ENCODE results near the gene PDZK1IP1. TPM values are rescaled to one million over a fixed set of nuclear protein-coding genes. Genes with fewer than 3 reads are reported as not detected.
A peak's percentile ranks its signal among the peaks of the same experiment; 100 is the strongest.

The PDZK1IP1 gene
- polyA plus RNA-seq, 1 donor (not counting 4 experiments of a cell fraction or from before 2014, with no cell fraction given) = 1.5 TPM

DNA sequence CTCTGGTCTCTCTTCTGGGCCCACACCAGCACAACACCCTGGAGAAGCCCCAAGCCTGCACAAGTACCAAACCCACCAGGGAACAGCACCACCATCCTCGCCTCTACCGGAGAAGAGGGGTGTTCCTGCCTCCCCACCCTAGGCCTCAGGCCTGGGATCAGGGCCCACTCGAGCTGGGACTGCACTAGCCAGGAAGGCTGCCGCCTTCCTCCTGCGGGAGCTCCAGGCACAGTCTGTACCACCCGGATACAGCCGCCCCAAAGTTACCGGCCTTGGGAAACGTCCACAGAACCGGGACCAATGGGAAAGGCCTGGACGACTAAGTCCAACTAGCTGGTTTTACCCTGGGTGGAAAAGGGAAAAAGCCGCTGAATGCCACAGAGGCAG, 38.8 kb upstream of the PDZK1IP1 start:
- no peaks in the 10 kb centered on the region for H3K36me3 ChIP-seq (ENCODE audit: control insufficient read depth in 2 of 2, extremely low read depth in 1 of 2, insufficient read depth in 2 of 2, low read length in 2 of 2)
- H3K4me2 ChIP-seq (ENCODE audit: control insufficient read depth, extremely low read depth, insufficient read depth, low read depth, low read length) = no peak overlapping the region
- dilution Hi-C loops (cut with MboI; ENCODE audit: extremely low pct_ligation_motif_present, low sequenced_read_pairs) = no loop called here
- no peak overlapping the region for H3K27ac ChIP-seq (ENCODE audit: control insufficient read depth, insufficient read depth, low read length)
- peaks cover 99% of the 10 kb centered on the region for H3K27me3 ChIP-seq (ENCODE audit: control insufficient read depth, extremely low read depth, insufficient read depth, low read length)
- FAIRE-seq = no peak
- no peak overlapping the region for H2AFZ ChIP-seq (ENCODE audit: control insufficient read depth, low read length)
- DNase-seq (ENCODE audit: low read depth, low spot score) = no peak
- TF ChIP-seq, protein P1, sequence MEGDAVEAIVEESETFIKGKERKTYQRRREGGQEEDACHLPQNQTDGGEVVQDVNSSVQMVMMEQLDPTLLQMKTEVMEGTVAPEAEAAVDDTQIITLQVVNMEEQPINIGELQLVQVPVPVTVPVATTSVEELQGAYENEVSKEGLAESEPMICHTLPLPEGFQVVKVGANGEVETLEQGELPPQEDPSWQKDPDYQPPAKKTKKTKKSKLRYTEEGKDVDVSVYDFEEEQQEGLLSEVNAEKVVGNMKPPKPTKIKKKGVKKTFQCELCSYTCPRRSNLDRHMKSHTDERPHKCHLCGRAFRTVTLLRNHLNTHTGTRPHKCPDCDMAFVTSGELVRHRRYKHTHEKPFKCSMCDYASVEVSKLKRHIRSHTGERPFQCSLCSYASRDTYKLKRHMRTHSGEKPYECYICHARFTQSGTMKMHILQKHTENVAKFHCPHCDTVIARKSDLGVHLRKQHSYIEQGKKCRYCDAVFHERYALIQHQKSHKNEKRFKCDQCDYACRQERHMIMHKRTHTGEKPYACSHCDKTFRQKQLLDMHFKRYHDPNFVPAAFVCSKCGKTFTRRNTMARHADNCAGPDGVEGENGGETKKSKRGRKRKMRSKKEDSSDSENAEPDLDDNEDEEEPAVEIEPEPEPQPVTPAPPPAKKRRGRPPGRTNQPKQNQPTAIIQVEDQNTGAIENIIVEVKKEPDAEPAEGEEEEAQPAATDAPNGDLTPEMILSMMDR (optimal IDR thresholded peaks at IDR 0.05 in 1 of 3, IDR thresholded peaks at IDR 0.05 in 1 of 3, conservative IDR thresholded peaks at IDR 0.05 in 1 of 3; ENCODE audit: extremely low read depth in 1 of 3, insufficient read depth in 2 of 3, low read length in 3 of 3) = no peak
- no peak for TF ChIP-seq EZH2 (IDR thresholded peaks at IDR 0.05; ENCODE audit: low read length)
- no peaks in the 10 kb centered on the region for H3K9me3 ChIP-seq (ENCODE audit: control insufficient read depth, low read depth, low read length)
- no peaks in the 10 kb centered on the region for H3K79me2 ChIP-seq (ENCODE audit: control insufficient read depth, insufficient read depth, low read length)
- H3K4me3 ChIP-seq (ENCODE audit: control insufficient read depth in 2 of 3, extremely low read depth in 1 of 3, insufficient read depth in 2 of 3, low read depth in 1 of 3, low read length in 3 of 3) = no peak overlapping the region
- peaks cover 3% of the 10 kb centered on the region for H3K4me1 ChIP-seq (ENCODE audit: control insufficient read depth, extremely low read depth, insufficient read depth, low read length)
- no peak overlapping the region for H3K9ac ChIP-seq (ENCODE audit: control insufficient read depth, extremely low read depth, insufficient read depth, low read length)
- peaks cover 12% of the 10 kb centered on the region for H4K20me1 ChIP-seq (ENCODE audit: control insufficient read depth, extremely low read depth, insufficient read depth, low read length)
- no peaks in the 10 kb centered on the region for H3K9me1 ChIP-seq (ENCODE audit: control insufficient read depth, extremely low read depth, insufficient read depth, low read length)

DNA sequence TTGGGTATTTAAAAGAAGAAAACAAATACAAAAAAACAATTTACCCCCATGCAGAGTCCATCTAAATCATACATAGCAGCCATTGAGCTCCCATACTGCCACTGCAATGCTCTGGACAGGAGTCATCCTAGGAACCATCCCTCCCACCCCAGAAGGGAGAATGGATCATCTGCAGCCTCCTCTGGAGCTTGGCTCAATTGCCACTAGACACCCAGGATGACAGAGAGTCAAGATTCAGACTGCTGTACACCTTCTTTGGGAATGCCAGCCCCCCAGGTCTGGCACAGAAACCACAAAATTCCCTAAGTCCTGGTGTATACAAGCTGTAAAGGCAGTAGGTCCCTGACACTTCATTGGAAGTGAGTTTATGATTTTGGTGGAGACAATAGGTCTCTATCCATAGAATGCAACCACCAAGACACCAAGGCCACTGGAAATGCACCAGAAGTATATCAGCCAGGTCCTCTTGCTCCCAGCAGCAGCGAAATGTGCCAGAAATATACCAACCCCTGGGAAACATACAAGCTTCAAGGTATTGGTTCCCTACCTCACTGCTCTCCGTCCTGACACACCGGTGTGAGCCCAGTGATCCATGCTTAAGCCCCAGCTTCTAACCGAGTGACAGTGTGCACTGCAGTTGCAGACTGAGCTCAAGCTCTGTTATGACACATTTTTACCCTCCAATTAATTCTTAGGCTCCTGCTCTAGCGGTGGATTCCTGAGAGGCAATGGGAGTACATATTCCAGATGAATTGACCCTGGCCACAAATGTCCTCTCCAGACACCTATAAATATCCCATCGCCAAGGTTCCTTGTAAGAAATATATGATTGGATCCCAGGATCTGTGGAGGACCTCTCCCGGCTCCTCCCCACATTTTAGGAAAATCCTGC, 37.8 kb upstream of the PDZK1IP1 start:
- H4K20me1 ChIP-seq (ENCODE audit: control insufficient read depth, extremely low read depth, insufficient read depth, low read length) = peaks cover 12% of the 10 kb centered on the region
- no peaks in the 10 kb centered on the region for H3K79me2 ChIP-seq (ENCODE audit: control insufficient read depth, insufficient read depth, low read length)
- no peaks in the 10 kb centered on the region for H3K9me1 ChIP-seq (ENCODE audit: control insufficient read depth, extremely low read depth, insufficient read depth, low read length)
- DNase-seq (ENCODE audit: low read depth, low spot score) = no peak
- peaks cover 99% of the 10 kb centered on the region for H3K27me3 ChIP-seq (ENCODE audit: control insufficient read depth, extremely low read depth, insufficient read depth, low read length)
- no peak overlapping the region for H3K27ac ChIP-seq (ENCODE audit: control insufficient read depth, insufficient read depth, low read length)
- H3K4me3 ChIP-seq (ENCODE audit: control insufficient read depth in 2 of 3, extremely low read depth in 1 of 3, insufficient read depth in 2 of 3, low read depth in 1 of 3, low read length in 3 of 3) = no peak overlapping the region
- peak; percentile 44 for TF ChIP-seq EZH2 (IDR thresholded peaks at IDR 0.05; ENCODE audit: low read length)
- TF ChIP-seq, protein P1 (optimal IDR thresholded peaks at IDR 0.05 in 1 of 3, IDR thresholded peaks at IDR 0.05 in 1 of 3, conservative IDR thresholded peaks at IDR 0.05 in 1 of 3; ENCODE audit: extremely low read depth in 1 of 3, insufficient read depth in 2 of 3, low read length in 3 of 3) = no peak
- FAIRE-seq = no peak
- no peak overlapping the region for H3K9ac ChIP-seq (ENCODE audit: control insufficient read depth, extremely low read depth, insufficient read depth, low read length)
- peaks cover 3% of the 10 kb centered on the region for H3K4me1 ChIP-seq (ENCODE audit: control insufficient read depth, extremely low read depth, insufficient read depth, low read length)
- no peak overlapping the region for H3K4me2 ChIP-seq (ENCODE audit: control insufficient read depth, extremely low read depth, insufficient read depth, low read depth, low read length)
- H3K9me3 ChIP-seq (ENCODE audit: control insufficient read depth, low read depth, low read length) = no peaks in the 10 kb centered on the region
- H2AFZ ChIP-seq (ENCODE audit: control insufficient read depth, low read length) = no peak overlapping the region
- no peaks in the 10 kb centered on the region for H3K36me3 ChIP-seq (ENCODE audit: control insufficient read depth in 2 of 2, extremely low read depth in 1 of 2, insufficient read depth in 2 of 2, low read length in 2 of 2)
- dilution Hi-C loops (cut with MboI; ENCODE audit: extremely low pct_ligation_motif_present, low sequenced_read_pairs) = no loop called here
